HEK293 (cell line): Measurements from ENCODE around the gene BRF1.

Source experiments
- BCL11A ChIP-seq: fragments of 450-650 bp; formaldehyde crosslinking; IDR thresholded peaks from 2 replicates; pipeline ENCODE4 v1.5.1; 2016; ENCODE audit warnings: low read depth, missing biosample characterization, missing genetic modification characterization
- EGR2 ChIP-seq: fragments of 450-650 bp; formaldehyde crosslinking; IDR thresholded peaks from 2 replicates; pipeline ENCODE4 v1.5.1; 2016; ENCODE audit warnings: low read depth, missing biosample characterization, missing genetic modification characterization
- FEZF1 ChIP-seq: fragments of 450-650 bp; formaldehyde crosslinking; IDR thresholded peaks from 2 replicates; pipeline ENCODE4 v1.5.1; 2016; ENCODE audit warnings: missing biosample characterization, missing genetic modification characterization
- GLIS2 ChIP-seq: fragments of 450-650 bp; formaldehyde crosslinking; IDR thresholded peaks from 2 replicates; pipeline ENCODE4 v1.5.1; 2016; ENCODE audit warnings: missing biosample characterization, missing genetic modification characterization
- KLF10 ChIP-seq: fragments of 450-650 bp; IDR thresholded peaks from 2 replicates; pipeline ENCODE4 v1.5.1; 2018; ENCODE audit warnings: missing biosample characterization, mild to moderate bottlenecking, missing genetic modification characterization
- SP2 ChIP-seq: fragments of 450-650 bp; formaldehyde crosslinking; IDR thresholded peaks from 2 replicates; pipeline ENCODE4 v1.5.1; 2016; ENCODE audit warnings: missing biosample characterization, missing genetic modification characterization
- TSHZ1 ChIP-seq: fragments of 450-650 bp; formaldehyde crosslinking; IDR thresholded peaks from 2 replicates; pipeline ENCODE4 v1.5.1; 2016; ENCODE audit warnings: missing biosample characterization, missing genetic modification characterization, borderline replicate concordance
- ZBTB49 ChIP-seq: fragments of 450-650 bp; formaldehyde crosslinking; IDR thresholded peaks from 2 replicates; pipeline ENCODE4 v1.5.1; 2016; ENCODE audit warnings: missing biosample characterization, missing genetic modification characterization, low read depth
- ZBTB8A ChIP-seq: fragments of 450-650 bp; formaldehyde crosslinking; IDR thresholded peaks from 2 replicates; pipeline ENCODE4 v1.5.1; 2016; ENCODE audit warnings: missing biosample characterization, missing genetic modification characterization
- ZFP3 ChIP-seq: fragments of 450-650 bp; formaldehyde crosslinking; IDR thresholded peaks from 2 replicates; pipeline ENCODE4 v1.5.1; 2016; ENCODE audit warnings: low read depth, missing biosample characterization, missing genetic modification characterization
- ZIC2 ChIP-seq: fragments of 450-650 bp; formaldehyde crosslinking; IDR thresholded peaks from 2 replicates; pipeline ENCODE4 v1.5.1; 2016; ENCODE audit warnings: missing biosample characterization, missing genetic modification characterization
- ZNF175 ChIP-seq: fragments of 450-650 bp; formaldehyde crosslinking; IDR thresholded peaks from 2 replicates; pipeline ENCODE4 v1.5.1; 2016; ENCODE audit warnings: missing biosample characterization, missing genetic modification characterization
- ZNF221 ChIP-seq: fragments of 450-650 bp; formaldehyde crosslinking; IDR thresholded peaks from 2 replicates; pipeline ENCODE4 v1.5.1; 2017; ENCODE audit warnings: missing biosample characterization, missing genetic modification characterization, borderline replicate concordance
- ZNF223 ChIP-seq: fragments of 450-650 bp; formaldehyde crosslinking; IDR thresholded peaks from 2 replicates; pipeline ENCODE4 v1.5.1; 2016; ENCODE audit warnings: missing biosample characterization, missing genetic modification characterization
- ZNF239 ChIP-seq: fragments of 450-650 bp; formaldehyde crosslinking; IDR thresholded peaks from 2 replicates; pipeline ENCODE4 v1.5.1; 2016; ENCODE audit warnings: missing biosample characterization, missing genetic modification characterization
- ZNF302 ChIP-seq: fragments of 450-650 bp; formaldehyde crosslinking; IDR thresholded peaks from 2 replicates; pipeline ENCODE4 v1.5.1; 2016; ENCODE audit warnings: missing biosample characterization, missing genetic modification characterization, low read depth
- ZNF324 ChIP-seq: fragments of 450-650 bp; formaldehyde crosslinking; IDR thresholded peaks from 2 replicates; pipeline ENCODE4 v1.5.1; 2016; ENCODE audit warnings: missing biosample characterization, missing genetic modification characterization
- ZNF398 ChIP-seq: fragments of 450-650 bp; formaldehyde crosslinking; IDR thresholded peaks from 2 replicates; pipeline ENCODE4 v1.5.1; 2017; ENCODE audit warnings: missing biosample characterization, missing genetic modification characterization
- ZNF488 ChIP-seq: fragments of 450-650 bp; formaldehyde crosslinking; IDR thresholded peaks from 2 replicates; pipeline ENCODE4 v1.5.1; 2016; ENCODE audit warnings: missing biosample characterization, missing genetic modification characterization
- ZNF514 ChIP-seq: fragments of 450-650 bp; formaldehyde crosslinking; IDR thresholded peaks from 2 replicates; pipeline ENCODE4 v1.5.1; 2016; ENCODE audit warnings: missing biosample characterization, missing genetic modification characterization
- ZNF571 ChIP-seq: fragments of 450-650 bp; formaldehyde crosslinking; IDR thresholded peaks from 2 replicates; pipeline ENCODE4 v1.5.0; 2017; ENCODE audit warnings: missing biosample characterization, missing genetic modification characterization
- ZNF596 ChIP-seq: fragments of 450-650 bp; IDR thresholded peaks from 2 replicates; pipeline ENCODE4 v1.5.0; 2018; ENCODE audit warnings: missing biosample characterization, mild to moderate bottlenecking, missing genetic modification characterization, moderate library complexity
- ZNF600 ChIP-seq: fragments of 450-650 bp; formaldehyde crosslinking; IDR thresholded peaks from 2 replicates; pipeline ENCODE4 v1.5.1; 2016; ENCODE audit warnings: missing biosample characterization, missing genetic modification characterization
- ZNF626 ChIP-seq: fragments of 450-650 bp; sonication (Bioruptor Pico); formaldehyde crosslinking; IDR thresholded peaks from 2 replicates; pipeline ENCODE4 v1.5.1; 2018; ENCODE audit warnings: missing biosample characterization, missing genetic modification characterization, inconsistent platforms
- ZNF639 ChIP-seq: fragments of 450-650 bp; formaldehyde crosslinking; IDR thresholded peaks from 2 replicates; pipeline ENCODE4 v1.5.1; 2016; ENCODE audit warnings: missing biosample characterization, missing genetic modification characterization
- ZNF670 ChIP-seq: fragments of 450-650 bp; formaldehyde crosslinking; IDR thresholded peaks from 2 replicates; pipeline ENCODE4 v1.5.1; 2016; ENCODE audit warnings: missing biosample characterization, missing genetic modification characterization, low read depth
- ZNF76 ChIP-seq: fragments of 450-650 bp; formaldehyde crosslinking; IDR thresholded peaks from 2 replicates; pipeline ENCODE4; 2016; ENCODE audit warnings: low read depth, missing biosample characterization, missing genetic modification characterization, borderline replicate concordance
- ZNF837 ChIP-seq: fragments of 450-650 bp; formaldehyde crosslinking; IDR thresholded peaks from 2 replicates; pipeline ENCODE4 v1.5.1; 2016; ENCODE audit warnings: missing biosample characterization, missing genetic modification characterization
- ZXDB ChIP-seq: fragments of 450-650 bp; formaldehyde crosslinking; IDR thresholded peaks from 2 replicates; pipeline ENCODE4 v1.5.1; 2016; ENCODE audit warnings: missing biosample characterization, missing genetic modification characterization

The BRF1 gene

GRCh38 chr14:105205673-105206208, 95.1 kb downstream of the BRF1 start (continued):
- no peak for TF ChIP-seq ZBTB49 (tag by site-specific recombination)
- no peak for TF ChIP-seq ZBTB8A
- TF ChIP-seq FEZF1 (tag by site-specific recombination): no peak
- TF ChIP-seq ZNF626: no peak
- no peak for TF ChIP-seq ZNF302 (tag by site-specific recombination)
- no peak for TF ChIP-seq ZNF324 (tag by site-specific recombination)
- no peak for TF ChIP-seq ZNF571 (tag by site-specific recombination)
- no peak for TF ChIP-seq ZNF76 (tag by site-specific recombination)
- no peak for TF ChIP-seq EGR2 (tag by site-specific recombination)
- TF ChIP-seq ZNF221 (tag by site-specific recombination): no peak
- no peak for TF ChIP-seq KLF10 (tag by site-specific recombination)
- no peak for TF ChIP-seq ZNF223 (tag by site-specific recombination)
- no peak for TF ChIP-seq ZNF398 (tag by site-specific recombination)
- no peak for TF ChIP-seq ZNF596
- TF ChIP-seq ZIC2 (tag by site-specific recombination): peak; percentile 91
- TF ChIP-seq ZNF600 (tag by site-specific recombination): peak; percentile 88
- TF ChIP-seq ZNF639 (tag by site-specific recombination): no peak
- no peak for TF ChIP-seq ZNF514
- TF ChIP-seq SP2 (tag by site-specific recombination): no peak
- TF ChIP-seq ZNF239 (tag by site-specific recombination): no peak
- TF ChIP-seq ZNF488 (tag by site-specific recombination): no peak
- no peak for TF ChIP-seq ZXDB (tag by site-specific recombination)
- peak; percentile 50; the same call in 1 of the 2 replicates for TF ChIP-seq GLIS2 (tag by site-specific recombination)
- no peak for TF ChIP-seq ZFP3 (tag by site-specific recombination)
- TF ChIP-seq ZNF175 (tag by site-specific recombination): no peak
- no peak for TF ChIP-seq ZNF837 (tag by site-specific recombination)
- TF ChIP-seq BCL11A: peak; percentile 71; the same call in 1 of the 2 replicates
- no peak for TF ChIP-seq ZNF670 (tag by site-specific recombination)
- no peak for TF ChIP-seq TSHZ1 (tag by site-specific recombination)
